ENCODE results near the gene POLD3. TPM values are rescaled to one million over a fixed set of nuclear protein-coding genes. Genes with fewer than 3 reads are reported as not detected.

POLD3 gene, protein sequence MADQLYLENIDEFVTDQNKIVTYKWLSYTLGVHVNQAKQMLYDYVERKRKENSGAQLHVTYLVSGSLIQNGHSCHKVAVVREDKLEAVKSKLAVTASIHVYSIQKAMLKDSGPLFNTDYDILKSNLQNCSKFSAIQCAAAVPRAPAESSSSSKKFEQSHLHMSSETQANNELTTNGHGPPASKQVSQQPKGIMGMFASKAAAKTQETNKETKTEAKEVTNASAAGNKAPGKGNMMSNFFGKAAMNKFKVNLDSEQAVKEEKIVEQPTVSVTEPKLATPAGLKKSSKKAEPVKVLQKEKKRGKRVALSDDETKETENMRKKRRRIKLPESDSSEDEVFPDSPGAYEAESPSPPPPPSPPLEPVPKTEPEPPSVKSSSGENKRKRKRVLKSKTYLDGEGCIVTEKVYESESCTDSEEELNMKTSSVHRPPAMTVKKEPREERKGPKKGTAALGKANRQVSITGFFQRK
- 25.2 and 28.4 TPM in 2 replicates for total RNA-seq (2014; rRNA removed; shearing (Covaris generic))

DNA sequence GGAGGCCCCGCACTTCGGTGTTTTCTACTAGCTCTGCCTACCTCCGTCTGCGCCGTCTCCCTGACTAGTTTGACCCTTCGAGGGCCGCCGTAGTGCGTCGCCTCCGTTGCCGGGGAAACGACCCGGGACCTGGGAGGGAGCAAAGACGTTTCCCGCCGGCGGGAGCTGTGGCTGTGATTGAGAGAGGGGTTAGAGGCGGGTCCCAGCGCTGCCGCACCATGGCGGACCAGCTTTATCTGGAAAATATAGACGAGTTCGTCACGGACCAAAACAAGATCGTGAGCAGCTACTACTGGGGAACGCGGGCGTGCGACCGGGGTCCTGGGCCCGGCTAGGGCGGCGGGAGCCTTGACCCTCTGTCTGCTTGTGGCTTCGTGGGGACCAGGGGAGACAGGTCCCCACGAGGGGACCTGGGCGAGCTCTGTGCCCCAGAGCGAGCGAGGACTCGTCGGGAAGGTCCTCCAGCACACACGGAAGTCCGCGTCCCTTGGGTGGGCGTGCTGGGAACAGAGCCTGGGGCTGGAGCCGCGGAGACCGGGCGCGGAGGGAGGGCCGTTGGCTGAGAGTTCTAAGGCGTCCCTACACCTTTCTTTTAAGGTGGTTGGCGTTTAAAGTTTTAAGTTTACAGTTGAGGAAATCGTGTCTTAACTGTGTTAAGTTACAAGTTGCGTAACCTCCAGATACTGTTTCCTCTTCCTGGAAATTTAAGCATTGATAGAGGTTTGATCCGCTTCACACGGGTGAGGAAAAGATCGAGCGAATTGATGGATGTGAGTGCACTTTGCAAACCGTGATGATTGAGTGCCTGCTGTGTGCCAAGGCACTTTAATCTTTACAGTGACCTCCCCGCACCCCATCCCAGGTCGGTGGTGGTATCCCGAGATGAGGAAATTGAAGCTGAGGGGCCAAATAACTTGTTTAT, at the start of gene POLD3:
TSS of gene POLD3 (plus strand) at position 142 of the 922 bp plus-strand sequence. CDS start at position 219, 77 bp downstream.
- no peaks in the 10 kb centered on the region for H3K27me3 ChIP-seq
- H3K4me1 ChIP-seq: no peaks in the 10 kb centered on the region
- H3K27ac ChIP-seq: peak within 1 kb of the TSS; percentile 84
- no peaks in the 10 kb centered on the region for H3K9me3 ChIP-seq (replicated peaks)
- peak; percentile 93 for DNase-seq
- H3K4me3 ChIP-seq: peak within 1 kb of the TSS; percentile 92
- peaks cover 26% of the 10 kb centered on the region for H3K36me3 ChIP-seq

GRCh38 chr11:74543991-74544390, 48.4 kb upstream of the POLD3 start:
- Histone ChIP-seq H3K9me3 (replicated peaks) (no peaks in the 10 kb centered on the region), H3K4me3 (no peak overlapping the region), H3K27ac (no peak overlapping the region), H3K4me1 (no peaks in the 10 kb centered on the region), H3K36me3 (no peaks in the 10 kb centered on the region), H3K27me3 (no peaks in the 10 kb centered on the region)
- no peak for DNase-seq

DNA sequence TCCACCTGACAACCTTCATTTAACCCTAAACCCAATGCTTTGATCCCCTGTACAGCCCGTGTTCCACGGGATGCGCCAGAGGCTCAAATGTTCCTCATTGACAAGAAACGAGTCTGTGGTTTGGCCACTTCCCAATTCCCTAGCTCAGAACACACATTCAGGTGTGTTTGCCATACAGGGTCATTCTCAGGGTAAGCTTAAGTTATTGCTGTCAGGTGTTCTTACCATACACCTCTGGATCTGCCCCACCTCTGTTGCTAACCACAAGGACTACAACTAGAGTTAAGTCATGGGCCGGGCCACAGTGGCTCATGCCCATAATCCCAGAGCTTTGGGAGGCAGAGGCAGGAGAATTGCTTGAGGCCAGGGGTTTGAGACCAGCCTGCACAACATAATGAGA, 45.6 kb upstream of the POLD3 start:
- Histone ChIP-seq H3K27me3 (peaks cover 4% of the 10 kb centered on the region; the same call in 1 of the 2 replicates), H3K36me3 (no peaks in the 10 kb centered on the region), H3K27ac (no peak overlapping the region), H3K9me3 (replicated peaks) (no peaks in the 10 kb centered on the region), H3K4me3 (no peak overlapping the region), H3K4me1 (no peaks in the 10 kb centered on the region)
- no peak for DNase-seq

DNA sequence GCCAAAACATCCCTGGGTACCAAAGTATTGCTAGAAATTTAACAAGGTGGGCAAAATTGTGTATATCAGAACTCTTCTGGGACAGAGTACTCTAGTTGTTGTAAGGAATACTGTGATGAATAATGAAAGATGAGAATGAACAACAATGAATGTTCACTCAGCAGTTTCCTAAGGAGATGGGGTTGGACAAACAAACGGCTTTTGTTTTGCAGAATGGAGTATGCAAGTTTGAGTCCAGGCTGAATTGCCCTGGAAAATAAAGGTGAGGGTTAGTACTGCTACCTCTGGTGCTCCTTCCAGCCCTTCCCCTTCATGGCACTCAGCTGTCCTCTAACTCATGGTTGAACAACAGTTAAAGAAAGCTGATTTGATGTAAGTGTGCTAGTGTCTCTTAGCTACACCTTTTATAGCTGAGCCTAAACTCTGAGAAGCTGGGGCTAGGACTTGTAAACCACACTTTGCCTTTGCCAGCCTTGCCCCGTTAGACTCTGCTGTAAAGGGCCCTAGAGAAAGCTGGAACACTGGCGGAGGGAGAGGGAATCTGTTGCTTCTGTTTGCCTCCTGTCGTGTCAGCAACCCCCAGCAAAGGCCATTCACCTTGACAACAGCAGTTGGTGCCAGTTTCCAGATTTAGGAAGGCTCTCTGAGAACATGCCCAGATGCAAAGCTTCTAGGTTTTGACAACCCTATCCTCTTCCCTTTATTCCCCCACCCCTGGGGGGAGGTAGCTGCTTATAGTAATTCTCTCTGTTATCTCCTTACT, 41.2 kb upstream of the POLD3 start:
- Histone ChIP-seq H3K27ac (no peak overlapping the region), H3K4me1 (no peaks in the 10 kb centered on the region), H3K9me3 (replicated peaks) (no peaks in the 10 kb centered on the region), H3K4me3 (no peak overlapping the region), H3K36me3 (no peaks in the 10 kb centered on the region), H3K27me3 (peaks cover 4% of the 10 kb centered on the region; the same call in 1 of the 2 replicates)
- DNase-seq: no peak

DNA sequence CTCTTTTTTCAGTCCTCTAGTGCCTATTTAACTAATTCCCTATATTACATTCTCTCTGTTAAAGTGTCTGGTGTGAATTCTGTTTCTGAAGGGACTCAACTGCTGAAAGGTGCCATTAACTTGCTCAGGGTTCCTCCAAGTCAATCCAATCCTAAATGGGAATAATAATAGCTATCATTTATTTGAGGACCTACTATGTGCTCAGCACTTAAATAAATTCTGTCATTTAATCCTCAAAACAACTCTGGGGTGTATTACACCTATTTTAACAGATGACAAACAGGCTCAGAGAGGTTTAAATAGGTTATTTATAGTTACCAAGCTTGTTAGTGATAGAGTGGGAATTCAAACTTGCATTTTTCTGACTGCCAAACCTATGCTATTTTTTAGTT, 40.6 kb upstream of the POLD3 start:
- DNase-seq: no peak
- no peak overlapping the region for H3K27ac ChIP-seq
- peaks cover 4% of the 10 kb centered on the region; the same call in 1 of the 2 replicates for H3K27me3 ChIP-seq
- H3K9me3 ChIP-seq (replicated peaks): no peaks in the 10 kb centered on the region
- H3K4me1 ChIP-seq: no peaks in the 10 kb centered on the region
- no peaks in the 10 kb centered on the region for H3K36me3 ChIP-seq
- no peak overlapping the region for H3K4me3 ChIP-seq

DNA sequence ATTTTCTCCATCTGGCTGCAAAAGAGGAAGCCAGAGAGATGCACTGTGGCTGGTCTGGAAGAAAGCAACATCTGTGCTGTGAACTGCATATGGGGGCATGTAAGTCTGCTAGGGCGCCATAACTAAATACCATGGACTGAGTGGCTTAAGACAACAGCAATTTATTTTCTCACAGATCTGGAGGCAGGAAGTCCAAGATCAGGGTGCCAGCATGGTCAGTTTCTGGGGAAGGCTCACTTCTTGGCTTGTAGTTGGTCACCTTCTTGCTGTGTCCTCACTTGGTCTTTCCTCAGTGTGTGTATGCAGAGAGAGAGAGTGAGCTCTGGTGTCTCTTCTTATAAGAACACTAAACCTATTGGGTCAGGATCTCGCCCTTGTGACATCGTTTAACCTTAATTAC, 34.9 kb upstream of the POLD3 start:
- Histone ChIP-seq H3K27ac (no peak overlapping the region), H3K4me3 (no peak overlapping the region), H3K36me3 (no peaks in the 10 kb centered on the region), H3K9me3 (replicated peaks) (no peaks in the 10 kb centered on the region), H3K27me3 (no peaks in the 10 kb centered on the region), H3K4me1 (no peaks in the 10 kb centered on the region)
- DNase-seq: no peak

- no peaks in the 10 kb centered on the region for H3K27me3 ChIP-seq
- H3K4me3 ChIP-seq: no peak overlapping the region
- H3K36me3 ChIP-seq: no peaks in the 10 kb centered on the region
- no peak overlapping the region for H3K27ac ChIP-seq
- H3K9me3 ChIP-seq (replicated peaks): no peaks in the 10 kb centered on the region
- DNase-seq: no peak
- no peaks in the 10 kb centered on the region for H3K4me1 ChIP-seq
These were observed 33.1 kb upstream of the POLD3 start for GRCh38 chr11:74559110-74559933.

DNA sequence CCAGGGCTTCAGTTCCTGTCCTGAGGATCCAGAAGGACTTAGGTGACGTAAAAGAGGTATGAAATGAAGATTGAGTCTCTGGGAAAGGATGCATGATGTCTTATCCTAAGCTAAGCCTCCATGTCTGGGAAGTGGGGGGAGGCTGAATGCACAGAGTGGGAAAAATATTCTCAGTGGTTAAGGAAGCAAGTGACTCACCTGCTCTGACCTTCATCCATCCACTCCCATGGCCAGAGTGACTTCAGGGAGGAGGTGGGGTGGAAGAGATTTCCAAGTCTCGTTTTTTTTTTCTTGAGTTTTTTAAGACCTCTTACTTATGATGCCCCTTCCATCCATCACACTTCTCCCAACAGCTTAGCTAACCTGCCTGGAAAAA, 32.5 kb upstream of the POLD3 start:
- H3K36me3 ChIP-seq: no peaks in the 10 kb centered on the region
- no peak for DNase-seq
- H3K9me3 ChIP-seq (replicated peaks): no peaks in the 10 kb centered on the region
- H3K27ac ChIP-seq: no peak overlapping the region
- H3K4me1 ChIP-seq: no peaks in the 10 kb centered on the region
- H3K27me3 ChIP-seq: no peaks in the 10 kb centered on the region
- no peak overlapping the region for H3K4me3 ChIP-seq

GRCh38 chr11:74566146-74566960, 26.0 kb upstream of the POLD3 start:
- no peak for DNase-seq
- no peaks in the 10 kb centered on the region for H3K4me1 ChIP-seq
- H3K4me3 ChIP-seq: no peak overlapping the region
- no peaks in the 10 kb centered on the region for H3K36me3 ChIP-seq
- no peak overlapping the region for H3K27ac ChIP-seq
- no peaks in the 10 kb centered on the region for H3K27me3 ChIP-seq
- no peaks in the 10 kb centered on the region for H3K9me3 ChIP-seq (replicated peaks)

GRCh38 chr11:74568028-74568427, 24.4 kb upstream of the POLD3 start:
- Histone ChIP-seq H3K27ac (no peak overlapping the region), H3K36me3 (no peaks in the 10 kb centered on the region), H3K27me3 (no peaks in the 10 kb centered on the region), H3K9me3 (replicated peaks) (no peaks in the 10 kb centered on the region), H3K4me3 (no peak overlapping the region), H3K4me1 (no peaks in the 10 kb centered on the region)
- no peak for DNase-seq

GRCh38 chr11:74570266-74571061, 21.9 kb upstream of the POLD3 start:
- DNase-seq: peak; percentile 22 to 67
- H3K4me3 ChIP-seq: no peak overlapping the region
- H3K36me3 ChIP-seq: no peaks in the 10 kb centered on the region
- H3K9me3 ChIP-seq (replicated peaks): no peaks in the 10 kb centered on the region
- H3K27me3 ChIP-seq: no peaks in the 10 kb centered on the region
- H3K4me1 ChIP-seq: no peaks in the 10 kb centered on the region
- H3K27ac ChIP-seq: no peak overlapping the region

DNA sequence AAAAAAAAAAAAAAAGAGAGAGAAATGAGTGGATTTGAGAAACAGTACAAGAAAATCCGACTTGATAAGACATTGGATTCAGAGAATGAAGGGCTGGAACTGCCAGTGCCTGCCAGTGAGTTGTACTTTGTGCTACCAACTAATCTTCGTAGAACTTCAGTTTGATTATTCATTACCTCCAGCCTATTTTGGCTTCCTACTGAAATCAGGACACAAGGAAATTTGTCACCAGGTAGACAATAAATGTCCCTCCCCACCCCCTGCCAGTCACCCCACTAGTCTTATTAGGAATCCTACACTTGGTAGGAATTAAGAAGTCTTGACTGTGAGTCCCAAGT, 21.4 kb upstream of the POLD3 start:
- H3K36me3 ChIP-seq: no peaks in the 10 kb centered on the region
- DNase-seq: no peak
- no peaks in the 10 kb centered on the region for H3K4me1 ChIP-seq
- H3K9me3 ChIP-seq (replicated peaks): no peaks in the 10 kb centered on the region
- no peak overlapping the region for H3K4me3 ChIP-seq
- H3K27ac ChIP-seq: no peak overlapping the region
- H3K27me3 ChIP-seq: no peaks in the 10 kb centered on the region

DNA sequence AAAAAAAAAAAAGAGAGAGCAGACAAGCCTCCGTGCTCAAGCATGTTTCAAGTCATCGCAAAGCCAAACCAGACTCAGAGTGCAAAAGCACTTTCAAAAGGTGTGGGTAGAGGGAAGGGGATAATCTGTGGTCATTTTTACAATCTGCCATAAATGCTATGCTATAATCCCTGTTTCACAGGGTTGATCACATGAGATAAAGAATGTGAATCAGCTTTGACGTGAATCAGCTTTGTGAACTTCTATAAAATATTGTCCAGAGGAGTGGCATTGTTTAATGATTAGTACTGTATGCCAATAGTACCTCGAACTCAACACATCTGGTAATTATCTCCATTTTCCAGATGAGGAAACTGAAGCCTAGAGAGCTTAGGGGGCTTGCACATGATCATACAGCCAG, 20.0 kb upstream of the POLD3 start:
- Histone ChIP-seq H3K4me3 (no peak overlapping the region), H3K4me1 (no peaks in the 10 kb centered on the region), H3K27me3 (no peaks in the 10 kb centered on the region), H3K9me3 (replicated peaks) (no peaks in the 10 kb centered on the region), H3K27ac (no peak overlapping the region), H3K36me3 (no peaks in the 10 kb centered on the region)
- no peak for DNase-seq

All from SJCRH30 (cell line).